Effector CD8-positive, alpha-beta T cell (primary cell): ENCODE results near the gene PLIN5.

Experiments
- DNase-seq: peaks from one replicate; lab custom pipeline; 2025; lab: John Stamatoyannopoulos, UW
- total RNA-seq, 4 experiments: gene quantifications; one replicate each; lab custom pipeline; 2026; lab: John Stamatoyannopoulos, UW

The PLIN5 gene
- total RNA-seq = 0 to 0.73 (median 0.22) reads per million in 4 experiments

GRCh38 chr19:4534836-4535658, at the start of gene PLIN5:
TSS of gene PLIN5 (minus strand) at chr19:4535224. CDS start at chr19:4534074, 1,150 bp downstream.
- peak; percentile 53 for DNase-seq

GRCh38 chr19:4583961-4584669, 49.1 kb upstream of the PLIN5 start:
- DNase-seq = no peak

GRCh38 chr19:4582980-4583842, 48.2 kb upstream of the PLIN5 start:
- DNase-seq = no peak

GRCh38 chr19:4581666-4582553, 46.9 kb upstream of the PLIN5 start:
- no peak for DNase-seq

GRCh38 chr19:4580961-4581665, 46.1 kb upstream of the PLIN5 start:
- DNase-seq = no peak

- DNase-seq = no peak
These were observed 45.2 kb upstream of the PLIN5 start for GRCh38 chr19:4580021-4580901.

GRCh38 chr19:4579389-4579788, 44.4 kb upstream of the PLIN5 start:
- no peak for DNase-seq

- no peak for DNase-seq
These were observed 43.7 kb upstream of the PLIN5 start for GRCh38 chr19:4578552-4579248.

GRCh38 chr19:4577020-4577782, 42.2 kb upstream of the PLIN5 start:
- DNase-seq = no peak

- DNase-seq = peak; percentile 62
These were observed 41.3 kb upstream of the PLIN5 start for GRCh38 chr19:4576016-4576933.

- DNase-seq = no peak
These were observed 40.4 kb upstream of the PLIN5 start for GRCh38 chr19:4575267-4576015.

- no peak for DNase-seq
These were observed 38.7 kb upstream of the PLIN5 start for GRCh38 chr19:4573682-4574081.

- DNase-seq = no peak
These were observed 36.4 kb upstream of the PLIN5 start for GRCh38 chr19:4571305-4571917.

GRCh38 chr19:4570916-4571304, 35.9 kb upstream of the PLIN5 start:
- no peak for DNase-seq

GRCh38 chr19:4570402-4570801, 35.4 kb upstream of the PLIN5 start:
- no peak for DNase-seq

GRCh38 chr19:4568886-4569285, 33.9 kb upstream of the PLIN5 start:
- DNase-seq = no peak
